Spleen (tissue), 7 donors: ENCODE measurements around the gene BATF.

Experiments
- POLR2A ChIP-seq, 3 donors: fragments of 450-650 bp; IDR thresholded peaks; one replicate each; pipeline ENCODE4 v1.5.1; 2017; ENCODE audit warnings: antibody characterized with exemption in 3 of 3, mild to moderate bottlenecking in 1 of 3
- POLR2AphosphoS5 ChIP-seq, 3 donors: sonication (generic); formaldehyde crosslinking; IDR thresholded peaks; one replicate each; pipeline ENCODE4 v1.5.1; 2017; ENCODE audit warnings: antibody characterized with exemption in 3 of 3
- TF ChIP-seq, protein P1 (sequence below), 11 experiments: fragments of 200-600 bp in 7 of 11; fragments of 450-650 bp in 4 of 11; sonication (generic) in 4 of 11; IDR thresholded peaks in 8 of 11; conservative IDR thresholded peaks in 3 of 11; 1 replicate in 7 of 11; 2 replicates in 4 of 11; pipeline versions ENCODE4 v1.4.0 to v1.8.0; 2016 to 2021; ENCODE audit warnings: antibody characterized with exemption in 11 of 11, inconsistent platforms in 4 of 11, mild to moderate bottlenecking in 1 of 11
- donor health status: DM: no; HTN: no; CAD: no; lungs with moderate emphysema.
- donor health status: DM: no; HTN: no; CAD: no.
- donor health status: DM: no; HTN: no; CAD: no.

DNA sequence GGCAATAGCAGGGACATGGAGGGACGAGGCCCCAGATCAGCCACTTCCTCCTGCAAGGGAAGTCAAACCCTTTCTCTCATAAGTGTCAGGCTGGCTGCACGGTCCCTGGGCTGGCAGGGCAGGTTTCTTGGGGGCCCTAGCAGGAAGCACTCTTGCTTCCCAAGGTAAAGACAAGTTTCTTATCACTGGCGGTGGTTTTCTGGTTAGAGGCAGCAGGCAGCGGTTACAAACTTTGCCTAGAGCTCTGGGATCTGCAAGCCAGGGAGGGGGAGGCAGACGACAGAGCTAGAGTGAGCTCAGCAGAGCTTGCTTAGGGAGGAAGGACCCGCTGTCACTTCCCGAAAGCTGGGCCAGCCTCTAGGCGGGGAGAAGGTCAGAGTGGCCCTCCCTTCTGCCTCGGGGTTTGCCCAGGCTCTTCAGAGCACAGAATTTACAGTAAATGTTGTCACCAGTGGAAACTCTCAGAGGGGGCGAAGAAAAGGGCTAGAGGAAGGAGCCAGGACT lies 20.4 kb downstream of the BATF start:
- TF ChIP-seq, protein P1, sequence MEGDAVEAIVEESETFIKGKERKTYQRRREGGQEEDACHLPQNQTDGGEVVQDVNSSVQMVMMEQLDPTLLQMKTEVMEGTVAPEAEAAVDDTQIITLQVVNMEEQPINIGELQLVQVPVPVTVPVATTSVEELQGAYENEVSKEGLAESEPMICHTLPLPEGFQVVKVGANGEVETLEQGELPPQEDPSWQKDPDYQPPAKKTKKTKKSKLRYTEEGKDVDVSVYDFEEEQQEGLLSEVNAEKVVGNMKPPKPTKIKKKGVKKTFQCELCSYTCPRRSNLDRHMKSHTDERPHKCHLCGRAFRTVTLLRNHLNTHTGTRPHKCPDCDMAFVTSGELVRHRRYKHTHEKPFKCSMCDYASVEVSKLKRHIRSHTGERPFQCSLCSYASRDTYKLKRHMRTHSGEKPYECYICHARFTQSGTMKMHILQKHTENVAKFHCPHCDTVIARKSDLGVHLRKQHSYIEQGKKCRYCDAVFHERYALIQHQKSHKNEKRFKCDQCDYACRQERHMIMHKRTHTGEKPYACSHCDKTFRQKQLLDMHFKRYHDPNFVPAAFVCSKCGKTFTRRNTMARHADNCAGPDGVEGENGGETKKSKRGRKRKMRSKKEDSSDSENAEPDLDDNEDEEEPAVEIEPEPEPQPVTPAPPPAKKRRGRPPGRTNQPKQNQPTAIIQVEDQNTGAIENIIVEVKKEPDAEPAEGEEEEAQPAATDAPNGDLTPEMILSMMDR (IDR thresholded peaks at IDR 0.05 in 8 of 11, conservative IDR thresholded peaks at IDR 0.05 in 3 of 11), result no peak
- TF ChIP-seq POLR2A (IDR thresholded peaks at IDR 0.05) (peak in 1 of 3 donors; percentile 39), POLR2AphosphoS5 (IDR thresholded peaks at IDR 0.05) (peak; percentile 73 to 87 (median 84))
